ENCODE data around the gene CAV3.

DNA sequence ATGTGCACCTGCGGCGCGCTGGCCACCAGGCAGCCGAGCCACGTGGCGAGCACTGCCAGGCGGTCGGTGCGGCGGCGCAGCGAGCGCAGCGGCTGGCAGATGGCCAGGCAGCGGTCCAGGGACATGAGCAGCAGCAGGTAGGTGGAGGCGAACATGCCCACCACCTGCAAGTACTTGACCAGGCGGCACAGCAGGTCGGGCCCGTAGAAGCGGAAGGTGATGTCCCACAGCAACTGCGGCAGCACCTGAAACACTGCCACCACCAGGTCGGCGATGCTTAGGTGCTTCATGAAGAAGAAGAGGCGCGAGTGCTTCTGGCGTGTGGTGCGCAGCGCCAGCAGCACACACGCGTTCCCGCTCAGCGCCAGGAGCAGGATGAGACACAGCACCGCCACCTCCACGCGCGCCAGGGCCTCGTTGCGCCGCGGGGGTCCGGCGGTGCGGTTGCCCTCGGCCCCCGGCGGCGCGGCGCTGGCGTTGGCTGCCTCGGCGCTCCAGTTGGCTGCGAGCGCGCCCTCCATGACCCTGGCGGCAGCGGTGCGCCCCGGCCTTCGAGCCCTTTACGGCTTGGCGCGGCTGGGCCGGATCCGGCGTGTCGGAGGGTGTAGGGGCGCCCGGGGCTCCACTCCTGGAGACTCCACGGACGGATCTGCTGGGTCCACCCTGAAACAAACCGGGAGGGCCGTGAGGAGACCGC is 34.2 kb downstream of the CAV3 start:
- TF ChIP-seq, protein P1, sequence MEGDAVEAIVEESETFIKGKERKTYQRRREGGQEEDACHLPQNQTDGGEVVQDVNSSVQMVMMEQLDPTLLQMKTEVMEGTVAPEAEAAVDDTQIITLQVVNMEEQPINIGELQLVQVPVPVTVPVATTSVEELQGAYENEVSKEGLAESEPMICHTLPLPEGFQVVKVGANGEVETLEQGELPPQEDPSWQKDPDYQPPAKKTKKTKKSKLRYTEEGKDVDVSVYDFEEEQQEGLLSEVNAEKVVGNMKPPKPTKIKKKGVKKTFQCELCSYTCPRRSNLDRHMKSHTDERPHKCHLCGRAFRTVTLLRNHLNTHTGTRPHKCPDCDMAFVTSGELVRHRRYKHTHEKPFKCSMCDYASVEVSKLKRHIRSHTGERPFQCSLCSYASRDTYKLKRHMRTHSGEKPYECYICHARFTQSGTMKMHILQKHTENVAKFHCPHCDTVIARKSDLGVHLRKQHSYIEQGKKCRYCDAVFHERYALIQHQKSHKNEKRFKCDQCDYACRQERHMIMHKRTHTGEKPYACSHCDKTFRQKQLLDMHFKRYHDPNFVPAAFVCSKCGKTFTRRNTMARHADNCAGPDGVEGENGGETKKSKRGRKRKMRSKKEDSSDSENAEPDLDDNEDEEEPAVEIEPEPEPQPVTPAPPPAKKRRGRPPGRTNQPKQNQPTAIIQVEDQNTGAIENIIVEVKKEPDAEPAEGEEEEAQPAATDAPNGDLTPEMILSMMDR (IDR thresholded peaks at IDR 0.05; ENCODE audit: insufficient read depth, low read length, poor library complexity, severe bottlenecking): no peak
- no peak for TF ChIP-seq EZH2phosphoT487 (conservative IDR thresholded peaks at IDR 0.05; ENCODE audit: low read length)
